IPS-18c (cell line): Measurements from ENCODE around the gene RAB20.
"Not testable (repeated sequence)": the region's sequence is repeated elsewhere in the genome, so short reads cannot be mapped to it uniquely, and the experiment has no call there.

Experiments
- H3K4me3 ChIP-seq: 2 replicates; pipeline ENCODE4 v1.7.0; 2013; ENCODE audit warnings: low read depth, mild to moderate bottlenecking, low read length, moderate library complexity; ENCODE audit not compliant: insufficient read depth
- H3K9me3 ChIP-seq: one replicate; pipeline ENCODE4 v1.6.1; 2013; ENCODE audit warnings: mild to moderate bottlenecking, low read length, moderate library complexity; ENCODE audit not compliant: control insufficient read depth, insufficient read depth

The RAB20 gene

DNA sequence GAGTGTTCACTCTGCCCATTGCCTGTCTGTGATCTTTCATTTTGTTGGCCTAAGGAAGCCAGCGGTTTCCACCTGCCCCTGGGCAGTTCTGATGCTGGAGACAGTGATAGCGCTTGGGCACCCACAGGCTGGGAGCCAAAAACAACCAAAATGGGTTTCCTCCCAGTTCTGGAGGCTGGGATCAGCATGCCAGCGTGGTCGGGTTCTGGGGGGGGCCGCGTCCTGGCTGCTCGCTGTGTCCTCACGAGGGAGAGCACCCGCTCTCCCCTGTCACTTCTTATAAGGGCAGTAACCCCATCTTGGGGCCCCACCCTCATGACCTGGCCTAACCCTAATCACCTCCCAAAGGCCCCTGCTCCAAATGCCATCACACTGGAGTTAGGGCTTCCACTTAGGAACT lies 67.9 kb downstream of the RAB20 start:
- Histone ChIP-seq H3K4me3 (no peak overlapping the region), H3K9me3 (no peaks in the 10 kb centered on the region)

DNA sequence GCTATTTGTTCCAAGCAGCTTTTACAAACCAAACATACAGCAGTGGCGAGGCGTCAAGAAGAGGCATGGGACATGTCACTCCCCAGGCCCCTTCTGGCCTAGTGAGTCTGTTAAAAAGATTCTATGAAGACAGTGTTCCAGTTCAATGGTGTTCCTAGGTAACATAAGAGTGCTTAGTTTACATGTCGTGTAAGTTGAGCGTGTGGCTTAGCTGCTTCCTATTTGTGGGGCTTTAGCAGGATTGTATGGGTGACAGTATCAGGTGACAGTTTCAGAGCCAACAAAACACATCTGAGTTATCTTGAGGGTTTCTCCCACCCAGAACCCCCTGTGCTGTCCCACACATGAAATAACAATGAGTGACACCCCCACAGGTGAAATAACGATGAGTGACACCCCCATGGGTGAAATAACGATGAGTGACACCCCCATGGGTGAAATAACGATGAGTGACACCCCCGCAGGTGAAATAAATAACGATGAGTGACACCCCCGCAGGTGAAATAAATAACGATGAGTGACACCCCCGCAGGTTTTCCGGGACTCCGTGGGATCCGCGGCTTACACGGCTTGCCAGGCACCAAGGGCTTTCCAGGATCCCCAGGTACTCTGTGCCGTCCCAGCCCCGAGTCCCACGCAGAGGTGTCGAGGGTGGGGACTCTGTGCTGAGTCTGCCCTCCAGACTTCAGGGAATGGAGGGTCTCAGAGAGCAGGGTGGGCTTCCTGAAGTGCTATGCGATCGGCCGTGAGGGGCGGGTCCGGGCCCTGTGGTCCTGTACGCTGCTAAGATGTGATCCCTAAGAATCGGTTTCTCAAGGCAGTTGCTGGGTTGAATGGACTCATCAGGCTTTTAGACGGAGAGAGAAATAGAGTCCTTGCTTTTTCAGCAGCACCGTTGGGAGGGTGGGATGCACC lies 68.6 kb downstream of the RAB20 start:
- Histone ChIP-seq H3K4me3 (no peak overlapping the region), H3K9me3 (no peaks in the 10 kb centered on the region)

DNA sequence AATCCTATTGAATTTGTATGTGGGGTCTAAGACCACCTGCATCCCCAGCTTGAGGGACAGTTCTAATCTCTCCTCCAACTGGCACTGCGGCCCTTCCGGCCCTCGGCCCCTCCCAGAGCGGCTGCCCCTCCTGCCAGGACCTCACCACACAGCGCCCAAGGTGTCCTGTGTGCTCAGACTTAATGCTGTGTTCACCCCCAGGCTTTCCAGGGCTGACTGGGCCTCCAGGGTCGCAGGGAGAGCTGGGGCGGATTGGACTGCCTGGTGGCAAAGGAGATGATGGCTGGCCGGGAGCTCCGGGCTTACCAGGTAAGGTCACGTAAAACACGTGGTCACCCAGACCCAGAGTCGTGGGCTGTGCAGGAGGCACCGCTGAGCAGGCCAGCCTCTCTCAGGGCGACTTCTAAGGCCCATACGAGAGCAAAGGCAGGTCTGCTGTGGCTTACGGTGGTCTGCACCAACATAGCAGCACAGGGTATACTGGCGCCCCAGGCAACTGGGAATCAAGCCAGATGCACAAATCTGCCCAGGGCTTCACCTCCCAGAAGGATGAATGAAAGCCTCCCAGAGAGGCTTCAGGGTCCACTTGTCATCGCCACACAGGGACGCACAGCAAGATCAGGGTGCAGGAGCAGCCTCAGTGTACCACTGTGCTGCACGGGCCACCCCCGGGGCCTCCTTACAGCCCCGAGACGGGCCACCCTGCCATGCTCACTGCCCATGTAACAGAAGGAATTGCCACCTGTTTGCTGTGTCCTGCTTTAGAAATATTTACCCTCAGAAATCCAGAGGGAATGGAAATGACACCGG lies 69.4 kb downstream of the RAB20 start:
- Histone ChIP-seq H3K9me3 (no peaks in the 10 kb centered on the region), H3K4me3 (no peak overlapping the region)

DNA sequence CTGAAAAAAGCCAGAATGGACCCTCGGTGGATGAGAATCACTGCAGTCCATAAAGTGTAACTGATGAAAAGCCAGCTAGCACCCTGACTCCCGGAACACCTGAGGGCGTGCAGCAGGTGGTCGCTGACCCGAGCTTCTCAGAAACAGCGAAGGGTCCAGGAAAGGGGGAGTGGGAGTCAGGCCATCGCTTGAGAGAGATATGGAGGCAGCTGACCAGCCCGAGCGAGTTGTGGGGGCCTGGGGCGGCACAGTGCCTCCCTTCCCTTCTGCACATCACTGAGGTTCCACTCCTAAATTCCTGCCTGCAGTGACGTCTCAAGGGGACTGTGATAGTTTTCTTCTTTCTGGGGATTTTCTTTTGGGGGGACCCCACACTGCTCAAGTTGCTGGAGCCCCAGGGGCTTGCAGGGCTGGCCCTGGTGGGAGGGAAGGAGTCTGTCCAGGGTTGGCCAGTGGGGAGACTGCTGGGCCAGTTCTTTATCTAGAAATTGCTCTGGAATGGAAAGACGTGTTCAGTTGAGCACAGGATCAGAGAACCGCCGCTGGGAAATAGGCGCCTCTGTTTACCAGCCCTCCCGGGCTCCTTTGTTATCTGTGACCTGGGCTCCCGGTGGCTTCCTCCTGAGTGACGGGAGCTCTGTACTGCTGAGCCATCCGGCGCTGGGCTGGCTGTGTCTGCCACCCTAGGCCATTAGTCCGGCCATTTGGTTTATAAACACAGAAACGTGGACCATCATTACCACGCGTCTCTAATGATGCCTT lies 71.3 kb downstream of the RAB20 start:
- Histone ChIP-seq H3K9me3 (no peaks in the 10 kb centered on the region), H3K4me3 (no peak overlapping the region)

DNA sequence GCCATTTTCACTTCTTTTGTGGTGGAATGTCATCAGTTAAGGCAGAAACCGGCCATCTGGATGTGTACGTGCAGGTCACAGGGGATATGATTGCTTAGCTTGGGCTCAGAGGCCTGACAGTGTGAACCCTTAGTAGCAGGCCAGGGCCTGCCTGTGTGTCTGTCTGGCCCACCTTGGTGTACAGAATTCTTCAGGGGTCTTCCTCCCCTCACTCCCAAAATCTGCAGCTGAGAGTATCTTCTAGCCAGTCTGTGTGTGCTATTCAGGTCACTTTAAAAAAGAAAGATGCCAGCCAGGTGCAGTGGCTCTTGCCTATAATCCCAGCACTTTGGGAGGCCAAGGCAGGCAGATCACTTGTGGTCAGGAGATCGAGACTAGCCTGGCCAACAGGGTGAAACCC lies 74.6 kb downstream of the RAB20 start:
- H3K9me3 ChIP-seq = not testable (repeated sequence)
- peak overlapping the region; percentile 16; the same call in 1 of the 2 replicates for H3K4me3 ChIP-seq

DNA sequence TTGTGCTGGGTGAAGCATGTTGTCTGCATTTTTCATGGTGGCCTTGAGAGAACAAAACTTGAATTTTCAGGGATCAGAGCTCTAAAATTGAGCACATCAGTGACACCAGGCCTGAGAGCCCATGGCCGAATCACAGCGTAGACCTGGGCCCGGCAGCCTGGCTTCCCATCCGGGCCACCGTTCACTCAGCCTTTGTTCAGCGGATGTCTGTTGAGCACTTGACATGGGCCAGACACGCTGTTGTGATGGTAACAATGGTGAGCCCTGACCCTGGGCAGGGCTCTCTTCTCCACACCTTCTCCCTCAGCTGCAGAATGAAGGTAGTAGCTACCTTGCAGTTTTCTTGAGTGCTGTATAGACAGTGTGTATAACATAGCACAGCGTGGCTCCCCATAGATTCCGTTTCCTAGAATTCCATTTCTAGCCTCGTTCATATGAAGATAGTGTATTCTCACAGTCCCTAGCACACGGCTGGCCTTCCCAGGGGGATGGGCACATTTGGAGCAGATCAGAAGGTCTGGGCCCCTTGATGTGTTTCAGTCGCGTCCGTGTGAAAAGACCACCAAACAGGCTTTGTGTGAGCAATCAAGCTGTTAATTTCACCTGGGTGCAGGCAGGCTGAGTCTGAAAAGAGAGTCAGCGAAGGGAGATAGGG lies 75.3 kb downstream of the RAB20 start:
- Histone ChIP-seq H3K4me3 (no peak overlapping the region; the same call in 1 of the 2 replicates), H3K9me3 (no peaks in the 10 kb centered on the region)

DNA sequence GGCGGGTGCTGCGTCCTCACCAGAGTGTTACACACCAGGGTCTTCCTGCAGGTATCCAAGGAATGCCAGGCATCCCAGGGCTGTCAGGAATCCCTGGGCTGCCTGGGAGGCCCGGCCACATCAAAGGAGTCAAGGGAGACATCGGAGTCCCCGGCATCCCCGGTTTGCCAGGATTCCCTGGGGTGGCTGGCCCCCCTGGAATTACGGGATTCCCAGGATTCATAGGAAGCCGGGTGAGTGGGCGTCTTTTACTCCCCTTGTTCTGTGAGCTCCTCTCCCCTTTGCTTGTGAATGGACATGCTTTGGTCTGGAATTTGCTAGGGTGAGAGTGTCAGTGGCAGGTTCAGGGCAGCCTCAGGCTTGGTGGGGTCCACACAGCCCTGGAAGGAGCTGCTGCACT lies 75.9 kb downstream of the RAB20 start:
- no peaks in the 10 kb centered on the region for H3K9me3 ChIP-seq
- no peak overlapping the region for H3K4me3 ChIP-seq

DNA sequence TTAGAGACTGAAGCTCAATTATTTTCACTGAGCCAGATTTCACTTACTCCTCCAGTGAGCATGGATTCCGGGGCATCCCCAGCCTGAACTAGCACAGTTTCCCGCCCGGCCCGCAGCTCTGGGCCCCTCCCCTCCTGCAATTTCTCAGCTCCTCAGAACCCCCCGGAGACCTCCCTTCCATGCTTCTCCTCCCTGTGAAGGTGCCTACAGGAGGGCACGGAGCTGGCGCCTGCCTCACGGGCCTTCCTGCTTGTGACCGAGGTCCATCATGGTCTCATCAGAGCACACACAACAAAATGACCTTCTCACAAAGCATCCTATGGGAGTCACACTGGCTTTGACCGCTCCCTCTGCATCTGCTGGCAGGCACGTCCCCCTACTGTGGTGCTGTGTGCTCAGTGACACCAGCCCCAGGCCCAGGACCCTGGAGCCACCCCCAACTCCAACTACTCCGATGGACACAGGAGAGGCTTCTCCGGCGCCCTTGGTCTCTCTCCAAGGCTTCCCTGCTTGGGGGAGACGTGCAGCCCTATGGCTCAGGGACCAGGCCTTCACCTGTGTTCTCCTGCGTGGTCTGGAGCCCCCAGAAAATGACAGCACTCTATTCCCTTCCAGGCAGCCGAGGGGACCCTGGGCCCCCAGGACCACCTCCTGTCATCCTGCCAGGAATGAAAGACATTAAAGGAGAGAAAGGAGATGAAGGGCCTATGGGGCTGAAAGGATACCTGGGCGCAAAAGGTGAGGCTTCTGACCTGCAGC lies 77.1 kb downstream of the RAB20 start:
- H3K4me3 ChIP-seq = no peak overlapping the region
- no peaks in the 10 kb centered on the region for H3K9me3 ChIP-seq

DNA sequence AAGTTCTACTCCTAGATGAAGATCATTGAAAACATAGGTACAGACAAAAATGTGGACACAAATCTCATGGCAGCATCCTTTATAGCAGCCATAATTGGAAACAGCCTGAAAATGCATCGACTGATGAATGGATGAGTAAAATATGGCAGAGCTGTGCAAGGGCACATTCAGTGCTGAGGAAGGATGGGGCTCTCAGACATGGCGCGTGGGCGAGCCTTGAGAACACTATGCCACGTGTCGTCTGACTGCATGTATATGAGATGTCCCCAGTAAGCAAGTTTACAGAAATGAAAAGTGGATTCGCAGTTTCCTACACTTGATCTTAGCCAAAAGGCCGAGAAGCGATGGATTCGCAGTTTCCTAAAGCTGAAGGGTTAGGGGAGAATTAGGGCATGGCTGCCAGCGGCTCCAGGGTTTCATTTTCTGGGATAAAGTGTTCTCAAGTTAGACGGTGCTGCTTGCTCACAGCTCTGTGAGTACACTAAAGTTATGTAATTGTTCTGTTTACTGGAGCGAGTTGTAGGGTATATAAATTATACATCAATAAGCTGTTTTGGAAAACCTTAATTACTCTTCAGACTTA lies 78.0 kb downstream of the RAB20 start:
- H3K4me3 ChIP-seq = no peak overlapping the region

DNA sequence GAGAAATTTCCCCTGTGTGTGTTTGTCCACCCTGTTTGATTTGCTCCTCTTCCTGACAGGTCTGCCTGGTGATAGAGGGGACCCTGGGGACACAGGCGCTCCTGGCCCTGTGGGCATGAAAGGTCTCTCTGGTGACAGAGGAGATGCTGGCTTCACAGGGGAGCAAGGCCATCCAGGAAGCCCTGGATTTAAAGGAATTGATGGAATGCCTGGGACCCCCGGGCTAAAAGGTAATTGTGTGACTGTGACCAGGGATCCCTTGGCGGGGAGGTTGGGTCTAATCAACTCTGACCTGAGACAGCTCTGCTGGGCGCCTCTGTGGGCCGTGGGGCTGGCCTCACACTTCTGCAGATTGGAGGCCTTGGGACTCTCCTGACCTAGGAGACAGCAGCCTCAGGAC lies 81.4 kb downstream of the RAB20 start:
- Histone ChIP-seq H3K4me3 (no peak overlapping the region), H3K9me3 (no peaks in the 10 kb centered on the region)

More for the DNA sequence above, 78.0 kb downstream of the RAB20 start:
- no peaks in the 10 kb centered on the region for H3K9me3 ChIP-seq

DNA sequence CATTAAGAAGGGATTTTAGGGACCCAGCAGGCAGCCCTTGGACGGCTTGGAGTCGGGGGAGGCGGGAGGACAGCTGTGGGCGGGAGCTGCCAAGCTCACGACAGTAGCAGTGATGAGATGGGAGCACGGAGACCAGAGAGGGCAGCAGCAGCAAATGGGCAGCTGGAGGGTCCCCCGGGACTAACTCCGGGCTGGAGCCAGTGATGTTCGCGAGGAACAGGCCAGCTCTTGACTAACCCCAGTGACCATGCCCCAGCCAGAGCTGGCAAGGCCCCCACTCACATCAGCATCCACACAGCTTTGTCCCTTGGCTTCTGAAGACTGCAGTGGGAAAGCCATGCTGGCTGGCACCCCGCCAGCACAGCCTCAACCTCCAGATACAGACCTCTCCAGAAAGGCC lies 81.9 kb downstream of the RAB20 start:
- Histone ChIP-seq H3K9me3 (no peaks in the 10 kb centered on the region), H3K4me3 (no peak overlapping the region)

DNA sequence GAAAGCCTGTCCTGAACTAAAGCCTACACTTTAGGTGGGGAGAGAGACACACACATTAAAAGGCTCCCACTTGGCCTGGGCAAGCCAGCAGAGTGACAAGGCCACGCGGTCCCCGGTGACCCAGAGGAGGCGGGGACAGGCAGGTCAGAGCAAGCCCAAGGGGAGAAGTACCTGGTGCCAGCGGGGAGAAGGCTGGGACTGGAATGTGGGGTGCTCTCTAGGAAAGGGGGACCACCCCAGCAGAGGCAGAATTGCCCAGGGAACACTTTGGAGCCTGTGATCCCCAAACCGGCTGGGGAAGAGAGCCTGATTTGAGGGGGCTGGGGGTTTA lies 82.3 kb downstream of the RAB20 start:
- Histone ChIP-seq H3K4me3 (no peak overlapping the region), H3K9me3 (no peaks in the 10 kb centered on the region)

DNA sequence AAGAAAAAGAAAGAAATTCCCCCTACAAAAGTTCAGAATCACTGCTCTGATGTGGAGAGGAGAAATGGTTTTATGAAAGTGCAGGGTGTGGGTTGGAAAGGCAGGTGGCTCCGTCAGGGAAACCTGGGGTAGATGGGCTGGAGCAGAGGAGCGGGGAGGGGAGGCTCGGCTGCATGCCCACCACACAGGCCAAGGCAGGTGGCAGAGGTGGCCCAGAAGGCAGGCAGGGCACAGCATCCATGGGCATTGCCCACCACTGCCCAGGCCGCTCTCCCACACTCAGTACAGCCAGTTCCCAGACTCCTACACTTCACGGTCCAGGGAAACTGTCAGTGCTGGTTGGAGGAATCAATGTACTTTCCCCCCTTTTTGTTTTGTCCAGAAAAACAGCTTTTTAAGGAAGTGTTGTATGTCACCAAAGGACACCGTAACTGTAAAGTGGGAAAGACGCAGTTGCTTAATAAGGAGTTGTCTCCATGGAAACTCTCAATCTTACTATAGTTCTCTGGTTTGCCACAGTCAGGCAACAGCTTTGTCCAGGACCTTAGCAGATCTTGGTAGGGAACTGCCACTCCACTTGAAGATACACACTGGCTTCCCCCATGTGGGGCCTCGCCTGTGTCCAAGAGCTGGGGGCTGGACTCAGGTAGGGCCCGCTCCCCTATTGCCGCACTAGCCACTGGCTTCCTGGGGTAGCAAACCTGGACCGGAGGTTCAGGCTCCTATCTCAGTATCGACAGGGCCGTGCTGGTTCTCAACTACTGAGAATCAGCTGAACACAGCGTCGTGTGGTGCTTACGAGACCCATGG lies 82.9 kb downstream of the RAB20 start:
- no peaks in the 10 kb centered on the region for H3K9me3 ChIP-seq
- H3K4me3 ChIP-seq = no peak overlapping the region

DNA sequence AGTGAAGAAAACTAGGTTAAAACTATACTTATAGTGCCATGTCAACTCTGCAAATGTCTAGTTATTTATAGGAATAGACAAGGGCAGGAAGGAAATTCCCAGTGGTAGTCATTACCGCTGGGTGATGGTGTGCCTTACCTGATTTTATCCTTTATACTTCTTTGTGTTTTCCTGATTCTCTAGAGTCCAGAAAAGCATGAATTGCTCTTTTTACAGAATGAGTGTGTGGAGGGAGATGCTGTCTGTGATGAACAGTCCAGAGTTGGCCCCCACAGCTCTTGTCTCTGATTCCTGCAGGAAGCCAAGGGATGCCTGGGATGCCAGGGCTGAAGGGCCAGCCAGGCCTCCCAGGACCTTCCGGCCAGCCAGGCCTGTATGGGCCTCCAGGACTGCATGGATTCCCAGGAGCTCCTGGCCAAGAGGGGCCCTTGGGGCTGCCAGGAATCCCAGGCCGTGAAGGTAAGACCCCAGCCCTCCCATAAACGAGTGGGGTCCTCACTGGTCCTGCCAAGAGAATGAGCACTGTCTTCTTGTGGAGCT lies 83.7 kb downstream of the RAB20 start:
- Histone ChIP-seq H3K4me3 (no peak overlapping the region), H3K9me3 (no peaks in the 10 kb centered on the region)

DNA sequence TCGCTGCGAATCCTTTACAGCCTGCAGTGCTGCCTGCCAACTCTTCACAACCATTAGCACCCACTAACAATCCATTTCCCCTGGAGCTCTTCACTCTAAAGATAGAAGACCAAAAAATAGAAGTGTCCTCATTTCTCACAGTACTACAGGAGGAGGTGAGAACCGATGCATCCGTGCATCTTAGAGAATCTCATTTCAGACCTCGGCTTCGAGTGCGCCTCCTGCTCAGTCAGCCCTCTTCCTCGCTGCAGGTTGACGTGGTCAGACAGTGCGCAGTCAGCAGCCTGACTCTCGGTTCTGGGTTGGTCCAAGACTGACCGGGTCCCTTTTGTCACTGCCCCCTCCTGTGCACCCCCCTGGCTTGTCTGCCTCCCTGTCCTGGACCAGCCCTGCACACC lies 85.3 kb downstream of the RAB20 start:
- Histone ChIP-seq H3K9me3 (no peaks in the 10 kb centered on the region), H3K4me3 (no peak overlapping the region)
